SW 1271 (cell line): ENCODE measurements around the gene BCKDHB.

Experiments
- DNase-seq, 2 experiments: peaks; one replicate each; lab custom pipeline; 2025; lab: John Stamatoyannopoulos, UW

Gene BCKDHB

DNA sequence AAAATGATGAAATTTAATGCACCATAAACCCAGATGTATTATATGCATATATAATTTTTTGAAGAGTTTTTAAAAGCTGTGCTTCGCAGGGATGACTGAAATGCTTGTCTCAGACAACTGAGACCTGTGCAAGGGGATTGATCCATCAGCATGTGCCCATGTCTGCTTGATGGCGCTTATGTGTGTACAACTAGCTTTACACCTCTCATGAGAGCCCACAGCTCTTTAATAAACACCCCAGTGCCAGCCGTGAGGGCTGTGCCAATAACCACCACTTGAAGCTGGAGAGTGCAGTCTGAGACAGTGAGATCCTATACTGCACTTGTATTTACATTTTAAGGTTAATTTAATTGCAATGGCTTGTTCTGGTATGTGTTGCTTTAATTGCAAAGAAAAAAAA is 225.5 kb downstream of the BCKDHB start:
- no peak for DNase-seq

- no peak for DNase-seq
These were observed 226.9 kb downstream of the BCKDHB start for GRCh38 chr6:80333342-80333741.

GRCh38 chr6:80335121-80335531 is 228.7 kb downstream of the BCKDHB start:
- DNase-seq, result no peak

GRCh38 chr6:80336911-80337310 is 230.4 kb downstream of the BCKDHB start:
- DNase-seq, result no peak

- DNase-seq, result peak in 1 of 2 experiments; percentile 32
These were observed 231.8 kb downstream of the BCKDHB start for GRCh38 chr6:80338201-80338836.

DNA sequence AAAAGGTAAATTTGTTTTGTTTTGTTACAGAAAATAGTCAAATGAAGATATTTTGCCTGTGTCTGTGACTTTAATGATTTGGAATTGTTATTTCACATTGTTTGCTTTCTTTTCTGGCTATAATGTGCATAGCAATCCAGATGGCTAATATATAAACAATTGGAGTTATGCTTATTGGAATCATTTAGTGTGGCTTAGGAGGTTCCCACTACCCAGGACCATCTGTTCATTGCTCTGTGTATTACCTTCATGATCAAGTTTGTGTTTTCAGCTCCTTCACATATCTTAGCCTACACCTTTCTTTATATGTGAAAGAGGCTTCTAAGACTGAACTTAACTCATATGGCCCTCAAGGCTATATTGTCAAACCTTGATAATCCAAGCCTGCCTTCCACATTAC is 232.9 kb downstream of the BCKDHB start:
- DNase-seq, result no peak

DNA sequence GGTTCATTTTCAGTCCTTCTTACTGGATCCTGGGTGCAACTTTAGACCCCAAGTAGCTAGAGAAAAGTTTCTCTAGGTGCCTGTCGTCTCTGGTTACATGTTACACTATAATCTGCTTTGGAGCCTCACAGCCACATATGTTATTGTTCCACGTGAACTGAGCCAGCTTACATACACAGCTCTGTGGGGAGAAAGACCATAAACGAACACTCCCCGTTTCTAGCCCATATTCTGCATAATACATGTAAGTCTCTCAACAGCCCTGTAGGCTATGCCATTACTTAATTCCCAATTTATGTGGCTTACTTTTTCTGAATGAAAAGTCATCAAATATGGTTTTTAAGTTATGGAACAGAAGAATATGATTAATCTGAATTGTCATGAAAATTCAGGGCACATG is 233.8 kb downstream of the BCKDHB start:
- DNase-seq, result no peak

GRCh38 chr6:80340686-80341085 is 234.2 kb downstream of the BCKDHB start:
- DNase-seq, result no peak

DNA sequence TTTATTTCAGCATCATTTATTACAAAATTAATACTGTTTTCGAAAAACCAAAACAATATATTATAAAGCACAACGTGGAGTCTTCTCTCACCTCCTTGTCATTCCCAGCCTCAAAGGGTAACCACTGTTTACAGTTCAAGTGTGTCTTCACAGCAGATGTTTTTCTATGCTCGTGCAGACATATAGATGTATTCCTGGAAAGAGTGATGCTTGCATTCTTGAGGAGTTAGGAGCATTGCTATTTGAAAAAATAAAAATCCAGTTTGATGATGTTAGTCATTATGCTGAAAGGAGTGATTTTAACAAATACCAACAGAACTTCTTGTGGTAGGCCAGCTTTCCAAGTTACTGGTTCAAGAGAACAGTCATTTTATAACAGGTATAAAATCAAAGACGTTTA is 234.9 kb downstream of the BCKDHB start:
- no peak for DNase-seq

DNA sequence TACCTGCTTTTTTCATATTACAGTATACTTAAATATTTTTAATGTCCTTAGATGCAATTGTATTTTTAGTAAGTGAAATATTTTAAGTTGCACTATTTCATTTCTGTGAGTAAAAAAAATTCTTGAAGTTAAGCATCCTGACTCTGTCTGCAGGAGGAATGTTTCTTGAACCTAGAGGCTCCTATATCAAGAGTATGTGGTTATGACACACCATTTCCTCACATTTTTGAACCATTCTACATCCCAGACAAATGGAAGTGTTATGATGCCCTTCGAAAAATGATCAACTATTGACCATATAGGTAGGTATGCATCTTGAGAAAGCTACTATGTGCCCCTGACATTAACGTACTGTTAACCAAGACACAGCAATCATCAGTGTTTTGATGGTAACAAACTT is 237.0 kb downstream of the BCKDHB start:
- DNase-seq, result no peak

- DNase-seq, result no peak
These were observed 240.6 kb downstream of the BCKDHB start for GRCh38 chr6:80347101-80347500.

DNA sequence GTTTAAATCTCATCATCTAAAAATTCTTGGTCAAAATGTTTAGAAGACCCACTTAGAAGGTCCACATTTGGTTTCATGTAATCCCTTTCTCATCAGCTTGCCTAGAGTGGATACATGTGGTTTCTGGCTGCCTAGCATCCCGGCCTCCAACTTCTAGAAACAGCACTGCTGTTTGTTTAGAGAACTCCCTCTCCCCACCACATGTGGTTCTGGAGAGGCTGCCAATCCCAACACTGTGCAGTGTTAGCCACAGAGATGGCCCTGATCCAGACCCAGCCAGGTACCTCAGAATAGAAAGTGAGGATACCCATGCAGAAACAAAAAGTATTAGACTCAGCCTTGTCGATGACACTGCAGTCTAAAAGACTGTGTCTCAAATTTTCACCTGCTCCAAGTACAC is 241.8 kb downstream of the BCKDHB start:
- no peak for DNase-seq

- DNase-seq, result no peak
These were observed 249.5 kb downstream of the BCKDHB start for GRCh38 chr6:80356000-80356399.

- no peak for DNase-seq
These were observed 250.1 kb downstream of the BCKDHB start for GRCh38 chr6:80356545-80356944.

- DNase-seq, result no peak
These were observed 250.6 kb downstream of the BCKDHB start for GRCh38 chr6:80357081-80357480.

- no peak for DNase-seq
These were observed 251.2 kb downstream of the BCKDHB start for GRCh38 chr6:80357674-80358073.

- DNase-seq, result no peak
These were observed 257.1 kb downstream of the BCKDHB start for GRCh38 chr6:80363501-80364122.

GRCh38 chr6:80364149-80364548 is 257.7 kb downstream of the BCKDHB start:
- DNase-seq, result no peak

DNA sequence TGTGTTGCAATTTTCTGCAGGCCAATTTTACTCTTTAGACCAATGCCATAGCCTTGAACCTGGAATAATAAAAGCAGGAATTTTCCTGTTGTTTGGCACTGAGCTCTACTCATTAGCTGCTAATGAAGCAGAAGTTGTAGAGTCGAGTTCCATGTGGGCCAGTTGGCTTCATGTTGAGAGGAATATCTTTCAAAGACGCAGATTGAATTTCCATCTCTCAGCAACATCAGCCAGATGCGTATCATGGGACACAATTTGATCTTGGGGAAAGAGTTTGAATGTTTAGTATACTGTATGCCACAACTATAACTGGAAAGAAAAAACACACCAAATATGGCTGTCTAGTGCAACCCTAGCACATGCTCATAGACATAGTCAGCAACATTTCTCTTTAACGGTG is 259.6 kb downstream of the BCKDHB start:
- no peak for DNase-seq

- no peak for DNase-seq
These were observed 260.2 kb downstream of the BCKDHB start for GRCh38 chr6:80366714-80367113.

- no peak for DNase-seq
These were observed 269.9 kb downstream of the BCKDHB start for GRCh38 chr6:80376411-80376810.

- no peak for DNase-seq
These were observed 274.1 kb downstream of the BCKDHB start for GRCh38 chr6:80380566-80380965.

- DNase-seq, result no peak
These were observed 276.3 kb downstream of the BCKDHB start for GRCh38 chr6:80382811-80383210.

GRCh38 chr6:80388507-80388906 is 282.0 kb downstream of the BCKDHB start:
- no peak for DNase-seq
